ENCODE data around the gene PALM.
A peak's percentile ranks its signal among the peaks of the same experiment; 100 is the strongest.
"Not testable (repeated sequence)": the region's sequence is repeated elsewhere in the genome, so short reads cannot be mapped to it uniquely, and the experiment has no call there.

Gene PALM

GRCh38 chr19:708154-709143 lies at the start of gene PALM:
Gene PALM (plus strand): TSS chr19:708935. CDS start chr19:709147, 212 bp downstream.
- DNase-seq: no peak

DNA sequence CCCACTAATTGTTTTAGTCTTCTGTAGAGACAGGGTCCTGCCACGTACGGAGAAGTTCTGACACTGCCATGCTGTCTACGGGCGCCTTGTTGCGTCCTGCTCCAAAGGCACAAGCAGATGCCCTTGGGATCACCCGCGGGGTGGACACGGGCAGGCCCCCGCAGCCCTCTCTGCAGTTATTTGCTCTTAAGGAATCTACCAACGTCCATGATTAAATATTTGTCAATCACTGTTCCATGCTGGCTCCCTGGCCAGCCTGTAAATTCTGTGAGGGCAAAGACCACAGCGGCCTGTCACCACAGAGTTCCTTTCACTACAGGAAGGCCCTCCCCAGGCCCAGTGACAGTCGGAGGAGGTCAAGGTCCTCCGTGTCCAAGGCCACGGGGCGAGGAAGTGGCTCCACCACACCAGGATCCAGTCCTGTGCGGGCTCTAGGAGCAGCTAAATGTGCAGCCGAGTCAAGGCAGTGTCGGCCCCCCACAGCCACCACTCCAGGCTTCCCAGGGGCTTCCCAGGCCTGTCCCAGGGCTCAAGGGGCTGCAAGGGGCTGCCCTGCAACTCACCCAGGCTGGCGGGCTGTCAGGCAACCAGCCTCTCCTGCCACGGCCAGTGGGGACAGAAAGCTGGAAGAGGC lies 47.8 kb upstream of the PALM start:
- DNase-seq: no peak

GRCh38 chr19:661427-662196 lies 47.1 kb upstream of the PALM start:
- peak; percentile 39 to 42 for DNase-seq

DNA sequence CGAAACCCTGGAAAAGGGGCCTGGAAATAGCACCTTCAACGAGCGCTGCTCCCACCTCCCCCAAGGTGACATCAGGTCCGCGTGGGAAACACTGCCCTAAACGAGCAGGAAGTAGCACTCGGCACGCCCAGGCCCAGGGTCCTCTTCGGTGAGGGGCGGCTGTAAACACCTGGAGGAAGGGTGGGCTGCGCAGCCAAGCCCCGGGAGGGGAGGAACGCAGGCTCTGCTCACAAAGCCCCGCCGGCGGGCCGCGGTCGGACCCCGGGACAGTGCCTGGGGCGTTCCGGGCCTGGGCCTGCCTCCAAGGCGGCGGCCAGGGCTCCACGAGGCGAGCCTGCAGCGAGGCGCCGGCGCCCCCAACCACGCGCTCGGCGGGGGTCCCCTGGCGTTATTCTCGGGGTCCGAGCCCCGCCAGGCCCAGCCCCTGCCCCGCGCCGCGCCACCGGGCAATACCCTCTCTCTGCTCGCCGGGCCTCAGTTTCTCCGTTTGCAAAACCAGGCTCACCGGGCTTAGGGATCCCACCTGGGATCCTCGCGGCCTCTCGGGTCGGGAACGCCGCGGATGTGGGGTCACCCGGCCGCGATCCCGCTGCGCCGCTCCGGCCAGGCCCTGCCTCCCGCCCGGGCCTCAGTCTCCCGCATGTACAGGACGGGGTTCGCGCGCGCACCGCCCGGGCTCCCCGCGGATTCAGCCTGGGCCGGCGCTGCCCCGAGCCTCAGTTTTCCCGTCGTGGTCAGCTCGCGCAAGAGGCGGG lies 46.4 kb upstream of the PALM start:
- DNase-seq: peak; percentile 30 to 50

DNA sequence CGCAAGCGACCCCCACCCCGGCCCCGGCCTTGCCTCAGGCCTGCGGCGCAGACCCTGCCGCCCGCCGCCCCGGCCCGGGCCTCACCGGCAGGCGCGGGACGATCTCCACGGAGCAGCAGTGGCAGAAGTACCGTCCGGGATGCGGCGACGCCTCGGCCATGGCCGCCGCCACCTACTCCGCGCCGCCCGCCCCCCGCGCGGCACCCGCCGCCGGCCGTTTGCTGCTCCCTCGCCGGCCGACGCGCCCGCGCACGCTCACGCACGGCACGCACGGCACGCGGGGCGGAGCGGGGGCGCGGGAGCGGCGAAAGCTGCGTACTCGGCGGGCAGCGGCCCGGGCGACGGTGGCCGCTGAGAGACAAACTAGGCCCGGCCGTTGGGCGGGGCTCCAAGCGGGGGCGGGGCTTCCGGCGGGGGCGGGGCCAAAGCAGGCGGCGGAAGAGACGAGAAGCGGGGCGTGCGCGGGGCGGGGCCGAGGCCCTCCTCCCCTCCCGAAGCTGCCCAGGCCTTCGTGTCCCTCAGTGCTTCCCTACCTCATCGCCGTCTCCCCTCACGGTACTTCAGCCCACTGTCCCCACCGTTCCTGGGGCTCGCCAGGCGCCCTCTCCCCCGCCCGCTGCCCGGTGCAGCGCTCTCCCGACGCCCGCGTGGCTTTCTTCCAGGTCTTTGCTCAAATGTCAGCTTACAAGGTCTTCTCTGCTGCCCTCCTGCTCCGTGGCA lies 45.6 kb upstream of the PALM start, which contains the start of gene RNF126:
Gene RNF126 (minus strand): TSS at position 253 of the 720 bp plus-strand sequence. CDS start 93 bp downstream, at position 160.
- DNase-seq: peak; percentile 85 to 94

DNA sequence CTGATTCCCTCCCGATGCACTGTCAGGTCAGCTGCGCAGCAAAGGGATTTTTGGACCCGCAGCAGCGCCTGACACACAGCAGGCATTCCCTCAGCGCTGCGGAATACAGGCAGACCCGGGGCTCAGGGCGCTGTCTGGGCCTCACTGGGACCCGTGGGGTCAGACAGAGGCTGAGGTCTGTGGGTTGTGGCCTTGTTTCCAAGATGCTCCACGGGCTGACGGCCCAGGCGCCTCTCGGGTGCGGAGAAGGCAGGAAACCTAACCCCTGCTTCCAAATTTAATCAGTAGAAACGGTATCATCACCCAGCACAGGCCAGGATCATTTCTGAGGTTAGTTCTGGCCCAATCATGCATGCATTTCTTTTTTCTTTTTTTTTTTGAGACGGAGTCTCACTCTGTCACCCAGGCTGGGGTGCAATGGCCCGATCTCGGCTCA lies 45.0 kb upstream of the PALM start:
- DNase-seq: no peak

- DNase-seq: peak; percentile 49 to 91
These were observed 43.8 kb upstream of the PALM start for GRCh38 chr19:664913-665443.

DNA sequence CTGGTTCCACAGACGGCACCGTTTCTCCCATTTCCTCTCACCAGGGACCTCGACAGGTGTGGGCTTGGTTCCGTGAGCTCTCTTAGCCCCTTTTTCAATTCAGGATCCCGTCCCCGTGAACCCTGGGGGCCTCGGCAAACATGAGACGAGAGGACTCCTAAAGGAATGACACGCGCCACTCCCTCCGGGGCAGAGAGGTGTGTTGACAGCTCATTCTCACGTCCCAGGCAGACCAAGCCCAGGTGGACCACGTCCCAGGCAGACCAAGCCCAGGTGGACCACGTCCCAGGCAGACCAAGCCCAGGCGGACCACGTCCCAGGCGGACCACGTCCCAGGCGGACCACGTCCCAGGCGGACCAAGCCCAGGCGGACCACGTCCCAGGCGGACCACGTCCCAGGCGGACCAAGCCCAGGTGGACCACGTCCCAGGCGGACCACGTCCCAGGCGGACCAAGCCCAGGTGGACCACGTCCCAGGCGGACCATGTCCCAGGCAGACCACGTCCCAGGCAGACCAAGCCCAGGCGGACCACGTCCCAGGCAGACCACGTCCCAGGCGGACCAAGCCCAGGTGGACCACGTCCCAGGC lies 41.7 kb upstream of the PALM start:
- not testable (repeated sequence) for DNase-seq

DNA sequence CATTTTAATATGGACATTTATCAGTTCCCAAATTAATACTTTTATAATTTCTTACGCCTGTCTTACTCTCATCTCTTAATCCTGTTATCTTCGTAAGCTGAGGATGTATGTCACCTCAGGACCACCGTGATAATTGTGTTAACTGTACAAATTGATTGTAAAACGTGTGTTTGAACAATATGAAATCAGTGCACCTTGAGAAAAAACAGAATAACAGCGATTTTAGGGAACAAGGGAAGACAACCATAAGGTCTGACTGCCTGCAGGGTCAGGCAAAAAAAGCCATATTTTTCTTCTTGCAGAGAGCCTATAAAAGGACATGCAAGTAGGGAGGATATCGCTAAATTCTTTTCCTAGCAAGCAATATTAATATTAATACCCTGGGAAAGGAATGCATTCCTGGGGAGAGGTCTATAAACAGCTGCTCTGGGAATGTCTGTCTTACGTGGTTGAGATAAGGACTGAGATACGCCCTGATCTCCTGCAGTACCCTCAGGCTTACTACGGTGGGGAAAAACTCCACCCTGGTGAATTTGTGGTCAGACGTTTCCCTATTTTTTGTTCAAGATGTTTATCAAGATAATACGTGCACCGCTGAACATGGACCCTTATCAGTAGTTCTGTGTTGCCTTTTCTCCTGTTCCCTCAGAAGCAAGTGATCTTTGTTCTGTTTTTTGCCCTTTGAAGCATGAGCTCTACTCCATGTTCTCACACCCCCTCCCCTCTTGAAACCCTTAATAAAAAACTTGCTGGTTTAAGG lies 39.9 kb upstream of the PALM start:
- not testable (repeated sequence) for DNase-seq

DNA sequence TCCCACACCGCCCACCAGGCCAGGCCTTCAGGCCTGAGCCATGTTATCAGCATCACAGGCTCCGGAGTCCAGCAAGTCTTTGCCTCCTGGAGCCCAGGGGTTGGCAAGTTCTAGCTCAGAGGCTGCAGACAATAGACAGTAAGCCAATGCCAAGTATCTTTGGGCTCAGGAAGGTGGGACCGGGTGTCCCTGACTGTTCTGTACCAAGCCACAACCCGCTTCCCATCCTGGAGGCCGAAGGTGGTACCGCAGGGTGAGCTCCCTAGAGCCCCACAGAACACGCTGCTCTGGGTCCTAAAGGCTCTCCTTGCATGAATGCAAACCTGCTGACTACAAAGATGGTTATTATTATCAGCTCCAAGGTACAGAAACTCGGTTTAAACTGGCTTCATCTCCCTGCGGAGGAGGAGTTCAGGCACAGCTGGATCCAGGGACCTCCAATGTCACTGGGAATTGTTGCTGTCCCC lies 38.1 kb upstream of the PALM start:
- DNase-seq: no peak

GRCh38 chr19:674282-675151 lies 34.2 kb upstream of the PALM start:
- DNase-seq: no peak

DNA sequence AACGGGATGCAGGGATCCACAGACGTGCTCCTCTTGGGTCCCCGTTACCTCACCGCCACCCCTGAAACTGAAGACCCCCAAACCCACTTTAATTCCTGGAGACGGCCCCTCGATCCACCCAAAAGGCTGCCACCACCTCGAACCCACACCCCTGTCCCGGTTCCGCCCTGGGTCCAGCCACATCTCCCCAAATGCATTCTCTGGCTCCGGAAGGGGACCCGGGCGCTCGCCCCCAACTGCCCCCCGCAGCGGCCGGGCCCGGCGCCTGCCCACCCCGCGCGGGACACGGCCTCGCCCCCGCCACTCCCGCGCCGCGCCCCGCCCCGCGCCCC lies 32.8 kb upstream of the PALM start:
- no peak for DNase-seq

GRCh38 chr19:676339-677105 lies 32.2 kb upstream of the PALM start, which contains the start of gene FSTL3:
Gene FSTL3 (plus strand): TSS chr19:676392. CDS start chr19:676424, 32 bp downstream.
- DNase-seq: no peak

- no peak for DNase-seq
These were observed 31.5 kb upstream of the PALM start for GRCh38 chr19:677201-677600.

GRCh38 chr19:677601-678436 lies 30.9 kb upstream of the PALM start:
- no peak for DNase-seq

GRCh38 chr19:678791-679388 lies 29.8 kb upstream of the PALM start:
- no peak for DNase-seq

Measured in inflammatory macrophage treated with lipopolysaccharide for 1 hour (primary cell).